ENCODE data around the gene CNIH3. TPM values are rescaled to one million over a fixed set of nuclear protein-coding genes. Genes with fewer than 3 reads are reported as not detected.

The CNIH3 gene
- total RNA-seq, 1 donor from 2014 or later: 5.3 TPM

- no peak for DNase-seq (ENCODE audit: low spot score)
These were observed 766 bp downstream of the CNIH3 start for GRCh38 chr1:224616756-224617409.

GRCh38 chr1:224617410-224618355, 1.6 kb downstream of the CNIH3 start:
- no peak for DNase-seq (ENCODE audit: low spot score)

GRCh38 chr1:224619209-224619608, 3.1 kb downstream of the CNIH3 start:
- DNase-seq (ENCODE audit: low spot score): no peak

GRCh38 chr1:224620105-224620504, 4.0 kb downstream of the CNIH3 start:
- no peak for DNase-seq (ENCODE audit: low spot score)

- DNase-seq (ENCODE audit: low spot score): no peak
These were observed 5.9 kb downstream of the CNIH3 start for GRCh38 chr1:224621813-224622682.

GRCh38 chr1:224622831-224623230, 6.7 kb downstream of the CNIH3 start:
- DNase-seq (ENCODE audit: low spot score): no peak

- DNase-seq (ENCODE audit: low spot score): no peak
These were observed 7.2 kb downstream of the CNIH3 start for GRCh38 chr1:224623310-224623714.

- DNase-seq (ENCODE audit: low spot score): no peak
These were observed 7.7 kb downstream of the CNIH3 start for GRCh38 chr1:224623743-224624333.

GRCh38 chr1:224624432-224624831, 8.3 kb downstream of the CNIH3 start:
- DNase-seq (ENCODE audit: low spot score): no peak

GRCh38 chr1:224626042-224626441, 9.9 kb downstream of the CNIH3 start:
- no peak for DNase-seq (ENCODE audit: low spot score)

- DNase-seq (ENCODE audit: low spot score): no peak
These were observed 13.8 kb downstream of the CNIH3 start for GRCh38 chr1:224629965-224630364.

- DNase-seq (ENCODE audit: low spot score): no peak
These were observed 15.5 kb downstream of the CNIH3 start for GRCh38 chr1:224631462-224632115.

- no peak for DNase-seq (ENCODE audit: low spot score)
These were observed 16.3 kb downstream of the CNIH3 start for GRCh38 chr1:224632381-224632871.

GRCh38 chr1:224632921-224633321, 16.8 kb downstream of the CNIH3 start:
- DNase-seq (ENCODE audit: low spot score): no peak

- DNase-seq (ENCODE audit: low spot score): no peak
These were observed 19.2 kb downstream of the CNIH3 start for GRCh38 chr1:224635356-224635755.

- DNase-seq (ENCODE audit: low spot score): no peak
These were observed 21.4 kb downstream of the CNIH3 start for GRCh38 chr1:224637515-224637914.

- no peak for DNase-seq (ENCODE audit: low spot score)
These were observed 21.8 kb downstream of the CNIH3 start for GRCh38 chr1:224637936-224638335.

GRCh38 chr1:224639426-224639975, 23.4 kb downstream of the CNIH3 start:
- DNase-seq (ENCODE audit: low spot score): no peak

- DNase-seq (ENCODE audit: low spot score): no peak
These were observed 23.9 kb downstream of the CNIH3 start for GRCh38 chr1:224640018-224640417.

- no peak for DNase-seq (ENCODE audit: low spot score)
These were observed 24.5 kb downstream of the CNIH3 start for GRCh38 chr1:224640587-224640986.

GRCh38 chr1:224641030-224641429, 24.9 kb downstream of the CNIH3 start:
- DNase-seq (ENCODE audit: low spot score): no peak
